ENCODE results near the gene FMN2.

Gene FMN2

DNA sequence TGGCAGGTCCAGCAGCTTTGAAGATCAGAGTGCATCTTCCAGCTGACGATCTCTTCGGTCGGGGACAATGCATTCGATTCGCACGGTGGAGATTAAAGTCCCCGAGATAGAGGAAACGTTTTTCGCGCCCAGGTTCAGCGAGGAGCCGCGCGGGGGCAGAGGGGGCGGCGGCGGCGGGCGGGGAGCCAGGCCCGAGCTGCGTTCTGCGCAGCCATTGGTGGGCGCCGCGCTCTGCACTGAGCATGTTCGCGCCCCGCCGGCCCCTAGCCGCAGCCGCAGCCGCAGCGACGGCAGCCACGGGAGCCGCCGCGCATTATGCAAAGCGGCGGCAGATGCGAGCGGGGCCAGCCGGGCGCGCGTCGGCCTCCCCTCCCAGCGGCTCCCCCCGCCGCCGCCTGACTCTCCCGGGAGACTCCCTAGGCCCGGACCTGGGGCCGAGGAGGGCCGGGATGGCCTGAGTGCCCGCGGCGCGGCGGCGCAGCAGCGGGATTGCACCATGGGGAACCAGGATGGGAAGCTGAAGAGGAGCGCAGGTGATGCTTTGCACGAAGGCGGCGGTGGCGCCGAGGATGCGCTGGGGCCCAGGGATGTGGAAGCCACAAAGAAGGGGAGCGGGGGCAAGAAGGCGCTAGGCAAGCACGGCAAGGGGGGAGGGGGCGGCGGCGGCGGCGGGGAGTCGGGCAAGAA lies at the start of gene FMN2:
FMN2 (plus strand) TSS at position 270 of the 687 bp plus-strand sequence; CDS start at position 497, 227 bp downstream.
- TF ChIP-seq, protein P1, sequence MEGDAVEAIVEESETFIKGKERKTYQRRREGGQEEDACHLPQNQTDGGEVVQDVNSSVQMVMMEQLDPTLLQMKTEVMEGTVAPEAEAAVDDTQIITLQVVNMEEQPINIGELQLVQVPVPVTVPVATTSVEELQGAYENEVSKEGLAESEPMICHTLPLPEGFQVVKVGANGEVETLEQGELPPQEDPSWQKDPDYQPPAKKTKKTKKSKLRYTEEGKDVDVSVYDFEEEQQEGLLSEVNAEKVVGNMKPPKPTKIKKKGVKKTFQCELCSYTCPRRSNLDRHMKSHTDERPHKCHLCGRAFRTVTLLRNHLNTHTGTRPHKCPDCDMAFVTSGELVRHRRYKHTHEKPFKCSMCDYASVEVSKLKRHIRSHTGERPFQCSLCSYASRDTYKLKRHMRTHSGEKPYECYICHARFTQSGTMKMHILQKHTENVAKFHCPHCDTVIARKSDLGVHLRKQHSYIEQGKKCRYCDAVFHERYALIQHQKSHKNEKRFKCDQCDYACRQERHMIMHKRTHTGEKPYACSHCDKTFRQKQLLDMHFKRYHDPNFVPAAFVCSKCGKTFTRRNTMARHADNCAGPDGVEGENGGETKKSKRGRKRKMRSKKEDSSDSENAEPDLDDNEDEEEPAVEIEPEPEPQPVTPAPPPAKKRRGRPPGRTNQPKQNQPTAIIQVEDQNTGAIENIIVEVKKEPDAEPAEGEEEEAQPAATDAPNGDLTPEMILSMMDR (IDR thresholded peaks at IDR 0.05) = no peak
- H3K4me3 ChIP-seq (ENCODE audit: low read depth, low read length) = peak within 1 kb of the TSS; percentile 88
- no peaks in the 10 kb centered on the region for H3K9me3 ChIP-seq (ENCODE audit: control insufficient read depth, low read length)
- peak within 1 kb of the TSS; percentile 75 for H2AFZ ChIP-seq
- H3K27me3 ChIP-seq (ENCODE audit: control insufficient read depth, insufficient read depth, low read length) = no peaks in the 10 kb centered on the region
- H3K36me3 ChIP-seq (ENCODE audit: control insufficient read depth, insufficient read depth, low read length) = no peaks in the 10 kb centered on the region
- H3K27ac ChIP-seq = peak within 1 kb of the TSS; percentile 54
- H3K9ac ChIP-seq = no peak within 1 kb of the TSS
- peak within 1 kb of the TSS; percentile 94 for H3K4me2 ChIP-seq (ENCODE audit: low read length)
- peaks cover 5% of the 10 kb centered on the region for H3K79me2 ChIP-seq
- peaks cover 5% of the 10 kb centered on the region for H3K4me1 ChIP-seq

DNA sequence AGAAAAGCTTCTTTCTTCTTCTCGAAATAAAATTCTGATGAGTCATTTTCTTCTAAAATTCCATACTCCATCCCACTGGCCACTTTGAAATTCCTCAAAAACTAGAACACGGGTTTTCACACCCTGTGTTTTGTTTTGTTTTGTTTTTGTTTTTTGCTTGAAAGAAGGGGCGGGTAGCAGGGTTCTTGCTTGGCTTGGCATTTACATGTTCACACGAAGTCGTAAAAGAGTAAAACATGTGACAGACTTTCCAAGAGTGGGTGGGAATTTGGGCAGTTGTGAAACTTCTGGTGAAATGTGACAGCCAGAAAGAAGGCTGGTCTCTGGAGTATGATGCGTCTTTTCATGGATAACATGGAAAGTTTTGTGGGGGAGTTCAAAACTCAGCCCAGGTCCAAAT lies 47.1 kb upstream of the FMN2 start:
- H2AFZ ChIP-seq = no peak overlapping the region
- no peak overlapping the region for H3K27ac ChIP-seq
- H3K4me2 ChIP-seq (ENCODE audit: low read length) = no peak overlapping the region
- no peaks in the 10 kb centered on the region for H3K9me3 ChIP-seq (ENCODE audit: control insufficient read depth, low read length)
- no peaks in the 10 kb centered on the region for H3K27me3 ChIP-seq (ENCODE audit: control insufficient read depth, insufficient read depth, low read length)
- no peaks in the 10 kb centered on the region for H3K4me1 ChIP-seq
- TF ChIP-seq, protein P1 (IDR thresholded peaks at IDR 0.05) = no peak
- H3K9ac ChIP-seq = no peak overlapping the region
- no peaks in the 10 kb centered on the region for H3K79me2 ChIP-seq
- no peaks in the 10 kb centered on the region for H3K36me3 ChIP-seq (ENCODE audit: control insufficient read depth, insufficient read depth, low read length)
- H3K4me3 ChIP-seq (ENCODE audit: low read depth, low read length) = no peak overlapping the region

DNA sequence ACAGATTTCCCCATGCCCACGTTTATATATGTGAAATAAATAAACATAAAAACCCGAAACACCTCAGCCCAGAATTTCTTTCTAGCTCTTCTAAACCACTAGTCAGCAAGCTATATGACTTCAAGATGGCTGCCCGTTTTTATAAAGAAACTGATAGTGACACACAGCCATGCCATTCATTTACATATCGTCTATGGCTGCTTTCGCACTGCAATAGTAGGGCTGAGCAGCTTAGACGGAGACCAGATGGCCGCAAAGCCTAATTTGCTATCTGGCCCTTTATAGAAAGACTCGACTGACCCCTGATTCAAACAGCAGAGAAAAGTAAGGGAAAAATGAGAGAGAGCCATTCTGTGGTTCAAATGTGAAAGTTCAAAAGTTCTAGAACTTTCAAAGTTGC lies 45.7 kb upstream of the FMN2 start:
- Histone ChIP-seq H3K4me2 (ENCODE audit: low read length) (no peak overlapping the region), H3K27ac (no peak overlapping the region), H3K27me3 (ENCODE audit: control insufficient read depth, insufficient read depth, low read length) (no peaks in the 10 kb centered on the region), H3K79me2 (no peaks in the 10 kb centered on the region), H3K4me3 (ENCODE audit: low read depth, low read length) (no peak overlapping the region), H3K36me3 (ENCODE audit: control insufficient read depth, insufficient read depth, low read length) (no peaks in the 10 kb centered on the region), H3K9me3 (ENCODE audit: control insufficient read depth, low read length) (no peaks in the 10 kb centered on the region), H3K9ac (no peak overlapping the region), H3K4me1 (no peaks in the 10 kb centered on the region), H2AFZ (no peak overlapping the region)
- TF ChIP-seq, protein P1 (IDR thresholded peaks at IDR 0.05) = no peak

DNA sequence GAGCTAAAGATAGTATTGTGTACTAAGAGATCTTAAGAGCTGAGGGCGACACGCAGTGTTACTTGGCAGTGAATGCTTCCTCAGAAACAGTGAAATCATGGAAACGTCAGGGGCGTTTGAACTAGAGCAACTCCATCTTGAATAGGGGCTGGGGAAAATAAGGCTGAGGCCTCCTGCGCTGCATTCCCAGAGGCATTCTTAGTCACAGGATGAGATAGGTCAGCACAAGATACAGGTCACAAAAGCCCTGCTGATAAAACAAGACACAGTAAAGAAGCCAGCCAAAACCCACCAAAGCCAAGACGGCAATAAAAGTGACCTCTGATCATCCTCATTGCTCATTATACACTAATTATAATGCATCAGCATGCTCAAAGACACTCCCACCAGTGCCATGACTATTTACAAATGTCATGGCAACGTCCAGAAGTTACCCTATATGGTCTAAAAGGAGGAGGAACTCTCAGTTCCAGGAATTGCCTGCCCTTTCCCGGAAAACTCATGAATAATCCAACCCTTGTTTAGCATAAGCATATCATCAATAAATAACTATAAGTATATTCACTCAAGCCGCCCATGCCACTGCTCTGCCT lies 37.5 kb upstream of the FMN2 start:
- Histone ChIP-seq H3K27me3 (ENCODE audit: control insufficient read depth, insufficient read depth, low read length) (no peaks in the 10 kb centered on the region), H3K27ac (no peak overlapping the region), H2AFZ (no peak overlapping the region), H3K9ac (no peak overlapping the region), H3K4me2 (ENCODE audit: low read length) (no peak overlapping the region), H3K4me3 (ENCODE audit: low read depth, low read length) (no peak overlapping the region), H3K9me3 (ENCODE audit: control insufficient read depth, low read length) (no peaks in the 10 kb centered on the region), H3K79me2 (no peaks in the 10 kb centered on the region), H3K36me3 (ENCODE audit: control insufficient read depth, insufficient read depth, low read length) (no peaks in the 10 kb centered on the region), H3K4me1 (no peaks in the 10 kb centered on the region)
- TF ChIP-seq, protein P1 (IDR thresholded peaks at IDR 0.05) = no peak

DNA sequence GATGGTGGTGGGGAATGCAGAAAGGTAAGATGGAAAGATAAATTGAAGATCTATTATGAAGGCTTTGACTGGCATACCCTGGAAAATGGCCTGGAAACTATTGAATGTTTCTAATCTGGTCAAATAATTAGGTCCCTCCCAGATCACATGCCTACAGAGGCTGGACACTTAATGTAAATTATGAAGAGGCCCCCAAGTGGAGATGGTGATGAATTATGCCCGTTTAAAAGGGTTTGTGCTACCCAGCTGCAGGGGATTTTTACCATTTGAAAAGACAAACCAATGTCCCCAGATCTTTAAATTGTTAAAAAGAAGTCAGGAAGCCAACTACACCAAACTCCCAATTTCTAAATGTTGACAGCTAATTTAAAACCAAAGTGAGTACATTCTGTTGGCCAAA lies 35.7 kb upstream of the FMN2 start:
- H2AFZ ChIP-seq = no peak overlapping the region
- no peaks in the 10 kb centered on the region for H3K27me3 ChIP-seq (ENCODE audit: control insufficient read depth, insufficient read depth, low read length)
- no peaks in the 10 kb centered on the region for H3K36me3 ChIP-seq (ENCODE audit: control insufficient read depth, insufficient read depth, low read length)
- H3K9ac ChIP-seq = no peak overlapping the region
- no peak overlapping the region for H3K4me3 ChIP-seq (ENCODE audit: low read depth, low read length)
- TF ChIP-seq, protein P1 (IDR thresholded peaks at IDR 0.05) = no peak
- H3K4me1 ChIP-seq = no peaks in the 10 kb centered on the region
- no peak overlapping the region for H3K4me2 ChIP-seq (ENCODE audit: low read length)
- H3K9me3 ChIP-seq (ENCODE audit: control insufficient read depth, low read length) = no peaks in the 10 kb centered on the region
- H3K79me2 ChIP-seq = no peaks in the 10 kb centered on the region
- H3K27ac ChIP-seq = no peak overlapping the region
